Measurements from ENCODE around the gene TMEM121B.

TMEM121B gene

GRCh38 chr22:17102297-17102667 lies 18.9 kb downstream of the TMEM121B start:
- TF ChIP-seq TAF1 (IDR thresholded peaks at IDR 0.05; ENCODE audit: low read depth) (no peak), FOXM1 (IDR thresholded peaks at IDR 0.05; ENCODE audit: borderline replicate concordance, low read depth) (no peak), YY1 (IDR thresholded peaks at IDR 0.05; ENCODE audit: low read depth) (no peak), RAD21 (IDR thresholded peaks at IDR 0.05; ENCODE audit: low read depth) (no peak), EGR1 (IDR thresholded peaks at IDR 0.05) (no peak), ZBTB7A (IDR thresholded peaks at IDR 0.05; ENCODE audit: low read depth) (no peak), REST (IDR thresholded peaks at IDR 0.05; ENCODE audit: low read depth) (no peak), CEBPB (IDR thresholded peaks at IDR 0.05) (no peak), TCF12 (IDR thresholded peaks at IDR 0.05; ENCODE audit: low read depth) (no peak), TEAD4 (IDR thresholded peaks at IDR 0.05) (no peak)

GRCh38 chr22:17101475-17102296 lies 19.5 kb downstream of the TMEM121B start:
- TF ChIP-seq TCF12 (IDR thresholded peaks at IDR 0.05; ENCODE audit: low read depth) (no peak), TAF1 (IDR thresholded peaks at IDR 0.05; ENCODE audit: low read depth) (no peak), CREB1 (IDR thresholded peaks at IDR 0.05; ENCODE audit: low read depth) (no peak), NFIC (IDR thresholded peaks at IDR 0.05) (no peak), USF1 (IDR thresholded peaks at IDR 0.05) (no peak), YY1 (IDR thresholded peaks at IDR 0.05; ENCODE audit: low read depth) (no peak), CEBPB (IDR thresholded peaks at IDR 0.05) (no peak)

GRCh38 chr22:17100621-17101020 lies 20.5 kb downstream of the TMEM121B start:
- TF ChIP-seq RAD21 (IDR thresholded peaks at IDR 0.05; ENCODE audit: low read depth) (no peak), TAF1 (IDR thresholded peaks at IDR 0.05; ENCODE audit: low read depth) (no peak), TCF12 (IDR thresholded peaks at IDR 0.05; ENCODE audit: low read depth) (no peak), EGR1 (IDR thresholded peaks at IDR 0.05) (no peak), EP300 (IDR thresholded peaks at IDR 0.05; ENCODE audit: borderline replicate concordance) (no peak), CEBPB (IDR thresholded peaks at IDR 0.05) (no peak), MAX (IDR thresholded peaks at IDR 0.05) (no peak), REST (IDR thresholded peaks at IDR 0.05; ENCODE audit: low read depth) (no peak), NFIC (IDR thresholded peaks at IDR 0.05) (no peak), USF1 (IDR thresholded peaks at IDR 0.05) (no peak), ZBTB7A (IDR thresholded peaks at IDR 0.05; ENCODE audit: low read depth) (no peak), YY1 (IDR thresholded peaks at IDR 0.05; ENCODE audit: low read depth) (no peak)

GRCh38 chr22:17098379-17098819 lies 22.8 kb downstream of the TMEM121B start:
- TF ChIP-seq CEBPB (IDR thresholded peaks at IDR 0.05): no peak
- no peak for TF ChIP-seq FOXM1 (IDR thresholded peaks at IDR 0.05; ENCODE audit: borderline replicate concordance, low read depth)
- no peak for TF ChIP-seq MAX (IDR thresholded peaks at IDR 0.05)
- no peak for TF ChIP-seq EP300 (IDR thresholded peaks at IDR 0.05; ENCODE audit: borderline replicate concordance)
- no peak for TF ChIP-seq NFIC (IDR thresholded peaks at IDR 0.05)
- TF ChIP-seq CREB1 (IDR thresholded peaks at IDR 0.05; ENCODE audit: low read depth): no peak
- TF ChIP-seq YY1 (IDR thresholded peaks at IDR 0.05; ENCODE audit: low read depth): no peak
- no peak for TF ChIP-seq EGR1 (IDR thresholded peaks at IDR 0.05)

GRCh38 chr22:17097701-17098100 lies 23.5 kb downstream of the TMEM121B start:
- no peak for TF ChIP-seq TCF12 (IDR thresholded peaks at IDR 0.05; ENCODE audit: low read depth)
- TF ChIP-seq YY1 (IDR thresholded peaks at IDR 0.05; ENCODE audit: low read depth): no peak
- TF ChIP-seq EP300 (IDR thresholded peaks at IDR 0.05; ENCODE audit: borderline replicate concordance): no peak
- TF ChIP-seq RAD21 (IDR thresholded peaks at IDR 0.05; ENCODE audit: low read depth): no peak
- no peak for TF ChIP-seq USF1 (IDR thresholded peaks at IDR 0.05)
- TF ChIP-seq EGR1 (IDR thresholded peaks at IDR 0.05): no peak
- no peak for TF ChIP-seq REST (IDR thresholded peaks at IDR 0.05; ENCODE audit: low read depth)
- TF ChIP-seq MAX (IDR thresholded peaks at IDR 0.05): no peak
- no peak for TF ChIP-seq FOXM1 (IDR thresholded peaks at IDR 0.05; ENCODE audit: borderline replicate concordance, low read depth)
- TF ChIP-seq TEAD4 (IDR thresholded peaks at IDR 0.05): no peak
- no peak for TF ChIP-seq CEBPB (IDR thresholded peaks at IDR 0.05)
- TF ChIP-seq TAF1 (IDR thresholded peaks at IDR 0.05; ENCODE audit: low read depth): no peak
- TF ChIP-seq CREB1 (IDR thresholded peaks at IDR 0.05; ENCODE audit: low read depth): no peak
- TF ChIP-seq NFIC (IDR thresholded peaks at IDR 0.05): no peak
- no peak for TF ChIP-seq ZBTB7A (IDR thresholded peaks at IDR 0.05; ENCODE audit: low read depth)
